Measurements from ENCODE around the gene LAIR2.

DNA sequence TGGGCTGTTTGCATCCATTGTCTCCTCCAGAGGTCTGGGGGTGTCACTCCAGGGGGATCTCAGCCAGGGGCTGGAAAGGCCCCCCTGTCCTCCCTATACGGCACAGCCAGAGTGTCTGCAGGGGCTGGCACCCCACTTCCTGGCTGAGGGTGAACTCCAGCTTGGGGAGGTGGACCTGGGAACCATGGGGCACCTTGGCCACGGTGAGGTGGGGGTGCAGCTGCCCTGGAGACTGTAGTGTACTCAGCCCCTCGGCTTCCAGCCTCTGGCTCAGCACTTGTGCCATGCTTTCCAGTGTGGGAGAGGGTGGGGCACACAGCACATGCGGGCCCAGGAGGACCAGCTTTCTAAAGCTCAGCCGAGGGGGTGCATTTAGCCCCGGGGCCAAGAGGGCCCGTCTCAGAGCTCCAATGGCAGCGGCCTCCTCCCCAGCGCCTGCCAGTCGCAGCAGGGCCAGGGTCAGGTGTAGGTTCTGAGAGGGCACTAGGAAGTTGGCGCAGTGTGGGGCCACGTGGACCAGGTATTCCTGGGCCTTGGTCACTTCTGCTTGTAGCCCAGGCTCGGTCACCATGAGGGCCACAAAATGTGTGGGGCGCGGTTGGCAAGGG is 40.5 kb upstream of the LAIR2 start:
- TF ChIP-seq, protein P1, sequence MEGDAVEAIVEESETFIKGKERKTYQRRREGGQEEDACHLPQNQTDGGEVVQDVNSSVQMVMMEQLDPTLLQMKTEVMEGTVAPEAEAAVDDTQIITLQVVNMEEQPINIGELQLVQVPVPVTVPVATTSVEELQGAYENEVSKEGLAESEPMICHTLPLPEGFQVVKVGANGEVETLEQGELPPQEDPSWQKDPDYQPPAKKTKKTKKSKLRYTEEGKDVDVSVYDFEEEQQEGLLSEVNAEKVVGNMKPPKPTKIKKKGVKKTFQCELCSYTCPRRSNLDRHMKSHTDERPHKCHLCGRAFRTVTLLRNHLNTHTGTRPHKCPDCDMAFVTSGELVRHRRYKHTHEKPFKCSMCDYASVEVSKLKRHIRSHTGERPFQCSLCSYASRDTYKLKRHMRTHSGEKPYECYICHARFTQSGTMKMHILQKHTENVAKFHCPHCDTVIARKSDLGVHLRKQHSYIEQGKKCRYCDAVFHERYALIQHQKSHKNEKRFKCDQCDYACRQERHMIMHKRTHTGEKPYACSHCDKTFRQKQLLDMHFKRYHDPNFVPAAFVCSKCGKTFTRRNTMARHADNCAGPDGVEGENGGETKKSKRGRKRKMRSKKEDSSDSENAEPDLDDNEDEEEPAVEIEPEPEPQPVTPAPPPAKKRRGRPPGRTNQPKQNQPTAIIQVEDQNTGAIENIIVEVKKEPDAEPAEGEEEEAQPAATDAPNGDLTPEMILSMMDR (IDR thresholded peaks at IDR 0.05) = no peak
- no peak for TF ChIP-seq POLR2A (IDR thresholded peaks at IDR 0.05)
